Sigmoid colon (tissue), 7 donors: ENCODE data around the gene LRRC8D. TPM values are rescaled to one million over a fixed set of nuclear protein-coding genes. Genes with fewer than 3 reads are reported as not detected.

ENCODE experiments used
- DNase-seq: peaks from one replicate; pipeline ENCODE4 v3.0.0-alpha.2; 2019
- H3K27ac ChIP-seq, 4 donors: fragments of 200-600 bp; sonication (generic); one replicate each; pipeline ENCODE4 v1.5.1; 2016 to 2019; ENCODE audit warnings: mild to moderate bottlenecking in 1 of 4
- H3K27me3 ChIP-seq, 3 donors: fragments of 200-600 bp; sonication (generic); one replicate each; pipeline ENCODE4 v1.5.1; 2019; ENCODE audit warnings: mild to moderate bottlenecking in 1 of 3
- H3K36me3 ChIP-seq, 4 donors: fragments of 200-600 bp; sonication (generic); one replicate each; pipeline ENCODE4 v1.5.1; 2016 to 2019
- H3K4me1 ChIP-seq, 4 donors: fragments of 200-600 bp; sonication (generic); one replicate each; pipeline ENCODE4 v1.5.1; 2017 to 2019
- H3K4me3 ChIP-seq, 4 donors: fragments of 200-600 bp; sonication (generic); one replicate each; pipeline ENCODE4 v1.5.1; 2017 to 2019; ENCODE audit warnings: mild to moderate bottlenecking in 2 of 4, moderate library complexity in 1 of 4
- H3K9me3 ChIP-seq, 4 donors: fragments of 200-600 bp in 3 of 4; sonication (generic) in 3 of 4; one replicate each; pipeline versions ENCODE4 v1.5.1 to v1.6.1; 2013 to 2019
- EP300 ChIP-seq, 4 donors: sonication (generic); formaldehyde crosslinking; IDR thresholded peaks; one replicate each; pipeline ENCODE4 v1.6.1; 2017; ENCODE audit warnings: antibody characterized with exemption in 4 of 4
- POLR2A ChIP-seq, 2 donors: fragments of 450-650 bp; IDR thresholded peaks; one replicate each; pipeline ENCODE4 v1.6.1; 2016; ENCODE audit warnings: antibody characterized with exemption in 2 of 2, mild to moderate bottlenecking in 2 of 2, moderate library complexity in 2 of 2
- POLR2AphosphoS5 ChIP-seq, 4 donors: sonication (generic); formaldehyde crosslinking; IDR thresholded peaks; one replicate each; pipeline ENCODE4 v1.6.1; 2017; ENCODE audit warnings: antibody characterized with exemption in 4 of 4
- WGBS, 2 donors: extraction: QIAGEN DNeasy Blood & Tissue Kit; methylation state at CpG; one replicate each; pipeline ENCODE4 v1.1.7; 2013; 5-methylcytosine and 5-hydroxymethylcytosine counted together
- intact Hi-C: fragments of 100-400 bp; cut with DNase I; formaldehyde crosslinking; loops from one replicate; pipeline ENCODE4 v1.15.1; 2023
- polyA plus RNA-seq, 3 donors: library from polyadenylated mRNA; stranded (reverse); fragments of 200-250 nt; gene quantifications; one replicate each; pipeline ENCODE4 v1.2.3, GENCODE V29; 2013
- total RNA-seq, 4 donors: library from RNA; depleted of rRNA; stranded (reverse); fragments of >200 nt; gene quantifications; one replicate each; pipeline ENCODE4 v1.1.0, GENCODE V29; 2016
- TF ChIP-seq, protein P1 (sequence below), 4 experiments: fragments of 450-650 bp in 3 of 4; fragments of 200-600 bp in 1 of 4; IDR thresholded peaks; one replicate each; pipeline ENCODE4 v1.5.1; 2016 to 2019; ENCODE audit warnings: antibody characterized with exemption in 4 of 4, mild to moderate bottlenecking in 3 of 4, moderate library complexity in 2 of 4
- donor health status: healthy with polysubstance abuse.
- donor health status: Bipolar disorder and iron deficiency.
- donor health status: healthy.

Gene LRRC8D
- total and polyA plus RNA-seq, 7 donors: 6.0 to 21.2 (median 9.3) TPM

DNA sequence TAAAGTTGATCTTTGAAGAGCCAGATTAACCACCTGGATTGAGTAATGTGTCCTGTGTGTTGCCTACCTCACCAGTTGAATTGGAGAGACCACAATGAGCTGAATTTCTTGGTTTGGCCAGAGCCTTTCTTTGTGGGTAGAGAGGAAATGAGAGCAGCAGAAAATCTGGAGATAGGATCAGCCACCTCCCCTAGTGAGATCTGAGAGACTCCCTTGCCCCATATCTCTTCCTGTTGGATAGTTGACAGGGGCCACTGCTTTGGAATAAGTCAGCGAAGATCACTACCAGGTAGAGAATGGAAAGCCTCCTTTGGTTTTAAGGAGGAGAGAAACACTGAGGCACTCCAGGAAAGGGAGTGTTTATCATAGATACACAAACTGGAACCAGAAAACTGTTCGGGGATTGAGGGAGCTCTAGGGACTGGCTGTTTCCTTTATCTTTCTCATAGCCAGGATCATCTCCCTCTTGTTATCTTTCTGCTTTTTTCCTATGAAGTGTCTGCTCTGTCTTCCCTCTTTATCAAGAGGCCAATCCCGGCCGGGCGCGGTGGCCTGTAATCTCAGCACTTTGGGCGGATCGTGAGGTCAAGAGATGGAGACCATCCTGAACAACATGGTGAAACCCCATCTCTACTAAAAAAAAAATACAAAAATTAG lies 152.8 kb downstream of the LRRC8D start:
- 92 to 93% methylated on average over 8 of the region's 8 CpGs for WGBS, 2 donors
- TF ChIP-seq POLR2A (IDR thresholded peaks at IDR 0.05) (no peak), EP300 (IDR thresholded peaks at IDR 0.05) (no peak), POLR2AphosphoS5 (IDR thresholded peaks at IDR 0.05) (no peak)
- TF ChIP-seq, protein P1, sequence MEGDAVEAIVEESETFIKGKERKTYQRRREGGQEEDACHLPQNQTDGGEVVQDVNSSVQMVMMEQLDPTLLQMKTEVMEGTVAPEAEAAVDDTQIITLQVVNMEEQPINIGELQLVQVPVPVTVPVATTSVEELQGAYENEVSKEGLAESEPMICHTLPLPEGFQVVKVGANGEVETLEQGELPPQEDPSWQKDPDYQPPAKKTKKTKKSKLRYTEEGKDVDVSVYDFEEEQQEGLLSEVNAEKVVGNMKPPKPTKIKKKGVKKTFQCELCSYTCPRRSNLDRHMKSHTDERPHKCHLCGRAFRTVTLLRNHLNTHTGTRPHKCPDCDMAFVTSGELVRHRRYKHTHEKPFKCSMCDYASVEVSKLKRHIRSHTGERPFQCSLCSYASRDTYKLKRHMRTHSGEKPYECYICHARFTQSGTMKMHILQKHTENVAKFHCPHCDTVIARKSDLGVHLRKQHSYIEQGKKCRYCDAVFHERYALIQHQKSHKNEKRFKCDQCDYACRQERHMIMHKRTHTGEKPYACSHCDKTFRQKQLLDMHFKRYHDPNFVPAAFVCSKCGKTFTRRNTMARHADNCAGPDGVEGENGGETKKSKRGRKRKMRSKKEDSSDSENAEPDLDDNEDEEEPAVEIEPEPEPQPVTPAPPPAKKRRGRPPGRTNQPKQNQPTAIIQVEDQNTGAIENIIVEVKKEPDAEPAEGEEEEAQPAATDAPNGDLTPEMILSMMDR (IDR thresholded peaks at IDR 0.05): no peak

DNA sequence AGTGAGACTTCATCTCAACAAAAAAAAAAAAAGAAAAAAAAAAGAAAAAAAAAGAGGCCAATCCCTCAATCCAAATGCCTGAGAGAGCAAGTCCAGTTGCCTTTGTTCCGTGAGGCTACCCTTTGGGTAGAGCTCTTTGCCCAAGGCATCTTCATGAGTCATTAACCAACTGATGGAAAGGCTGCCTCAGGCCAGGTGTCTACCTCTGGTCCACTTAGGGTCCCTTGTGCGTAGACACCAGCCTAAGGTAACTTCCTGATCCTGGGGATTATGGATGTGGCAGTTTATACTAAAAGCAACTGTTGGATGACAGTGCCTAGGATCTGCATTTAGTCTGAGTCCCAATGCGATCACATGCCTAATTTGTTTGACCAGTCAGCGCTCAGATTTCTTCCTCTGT lies 153.4 kb downstream of the LRRC8D start:
- no peak overlapping the region for H3K4me3 ChIP-seq
- H3K27me3 ChIP-seq: no peaks in the 10 kb centered on the region
- WGBS, 2 donors: 95 to 96% methylated on average over 4 of the region's 4 CpGs
- H3K4me1 ChIP-seq: peaks cover 0 to 26% (median 16%) of the 10 kb centered on the region in 4 donors
- no peak for TF ChIP-seq POLR2A (IDR thresholded peaks at IDR 0.05)
- TF ChIP-seq POLR2AphosphoS5 (IDR thresholded peaks at IDR 0.05): no peak
- no peak for TF ChIP-seq EP300 (IDR thresholded peaks at IDR 0.05)
- TF ChIP-seq, protein P1 (IDR thresholded peaks at IDR 0.05): no peak
- no peak for DNase-seq
- H3K36me3 ChIP-seq: no peaks in the 10 kb centered on the region
- H3K9me3 ChIP-seq: no peaks in the 10 kb centered on the region
- H3K27ac ChIP-seq: no peak overlapping the region
- intact Hi-C loops: no loop called here

More for the DNA sequence above, 152.8 kb downstream of the LRRC8D start:
- H3K36me3 ChIP-seq: no peaks in the 10 kb centered on the region
- no peak overlapping the region for H3K27ac ChIP-seq
- H3K4me1 ChIP-seq: peaks cover 0 to 26% (median 16%) of the 10 kb centered on the region in 4 donors
- H3K4me3 ChIP-seq: no peak overlapping the region
- intact Hi-C loops: no loop called here
- no peaks in the 10 kb centered on the region for H3K27me3 ChIP-seq
- H3K9me3 ChIP-seq: no peaks in the 10 kb centered on the region
- no peak for DNase-seq

DNA sequence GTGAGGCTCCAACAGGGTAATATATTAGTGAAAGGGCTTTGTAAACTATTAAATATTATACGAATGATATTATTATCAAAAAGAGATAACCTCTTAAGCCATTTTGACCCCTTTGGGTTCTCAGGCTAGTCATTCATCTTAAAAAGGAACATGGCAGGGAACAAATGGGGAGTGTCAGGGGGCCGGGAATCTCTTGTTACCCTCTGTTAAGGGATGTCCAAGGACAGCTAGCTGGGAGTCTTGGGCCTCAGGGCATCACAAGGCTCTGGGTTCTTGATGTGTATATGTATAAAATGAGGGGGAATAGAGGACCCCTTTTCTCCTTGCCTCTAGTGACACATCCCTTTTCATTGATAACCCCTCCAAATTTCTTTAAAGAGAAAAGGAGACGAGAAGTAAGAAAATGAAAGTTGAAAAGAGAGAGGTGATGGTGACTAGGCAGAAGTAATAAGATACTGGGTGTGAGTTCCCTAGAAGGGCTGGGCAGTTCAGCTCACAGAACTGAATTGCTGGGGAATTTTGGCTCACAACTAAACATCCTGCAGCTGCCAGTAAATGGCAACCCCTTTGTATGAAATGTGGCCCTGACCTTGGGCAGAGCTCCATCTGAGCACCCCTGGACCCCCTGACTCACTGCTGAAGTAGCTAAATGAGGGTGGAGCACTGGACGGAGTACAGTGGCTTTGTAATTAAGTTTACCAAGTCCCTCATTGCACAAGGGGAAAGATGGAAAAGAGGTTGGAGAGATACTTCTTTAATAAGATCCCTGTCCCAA lies 154.1 kb downstream of the LRRC8D start:
- Histone ChIP-seq H3K4me1 (peaks cover 0 to 26% (median 16%) of the 10 kb centered on the region in 4 donors), H3K9me3 (no peaks in the 10 kb centered on the region), H3K27me3 (no peaks in the 10 kb centered on the region), H3K4me3 (no peak overlapping the region), H3K36me3 (no peaks in the 10 kb centered on the region), H3K27ac (peak overlapping the region in 1 of 4 donors; percentile 43)
- intact Hi-C loops: no loop called here
- TF ChIP-seq EP300 (IDR thresholded peaks at IDR 0.05): no peak
- TF ChIP-seq, protein P1 (IDR thresholded peaks at IDR 0.05): no peak
- TF ChIP-seq POLR2AphosphoS5 (IDR thresholded peaks at IDR 0.05): no peak
- no peak for TF ChIP-seq POLR2A (IDR thresholded peaks at IDR 0.05)
- WGBS, 2 donors: 73% methylated on average over 4 of the region's 4 CpGs
- DNase-seq: no peak

DNA sequence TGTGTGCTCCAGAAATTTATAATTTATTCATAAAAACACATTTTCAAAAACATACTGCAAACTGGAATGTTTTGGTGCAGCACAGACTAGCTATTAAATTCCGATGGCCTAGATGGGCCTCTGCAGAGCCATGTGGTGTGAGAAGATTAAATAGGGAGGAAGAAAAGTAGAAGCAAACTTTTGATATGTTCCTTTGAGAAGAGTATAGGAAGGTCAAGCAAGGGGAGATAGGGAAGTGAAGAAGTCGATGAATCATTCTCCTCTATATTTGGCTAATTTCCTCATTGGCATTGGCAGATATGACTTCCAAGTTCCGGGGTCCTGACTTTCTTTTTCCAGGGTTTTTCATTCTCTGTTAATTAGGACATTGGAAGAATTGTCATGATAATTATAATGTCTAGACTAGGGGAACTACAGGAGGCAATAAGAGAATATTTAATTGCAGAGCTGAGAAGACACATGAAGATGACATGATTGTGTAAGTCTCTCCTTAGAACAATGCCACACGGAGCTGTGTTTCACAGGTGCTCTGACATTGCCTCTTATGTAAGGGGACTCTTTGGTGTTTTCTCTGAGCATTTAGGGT lies 154.8 kb downstream of the LRRC8D start:
- H3K4me1 ChIP-seq: peaks cover 0 to 26% (median 16%) of the 10 kb centered on the region in 4 donors
- H3K9me3 ChIP-seq: no peaks in the 10 kb centered on the region
- peak overlapping the region in 1 of 4 donors; percentile 43 for H3K27ac ChIP-seq
- TF ChIP-seq, protein P1 (IDR thresholded peaks at IDR 0.05): no peak
- TF ChIP-seq EP300 (IDR thresholded peaks at IDR 0.05) (no peak), POLR2AphosphoS5 (IDR thresholded peaks at IDR 0.05) (no peak), POLR2A (IDR thresholded peaks at IDR 0.05) (no peak)
- DNase-seq: no peak
- 67 to 79% methylated on average over 4 of the region's 4 CpGs for WGBS, 2 donors
- no peak overlapping the region for H3K4me3 ChIP-seq
- no peaks in the 10 kb centered on the region for H3K27me3 ChIP-seq
- no peaks in the 10 kb centered on the region for H3K36me3 ChIP-seq
- intact Hi-C loops: no loop called here
